ENCODE data around the gene MED15. TPM values are rescaled to one million over a fixed set of nuclear protein-coding genes. Genes with fewer than 3 reads are reported as not detected.

Gene MED15
- total RNA-seq, 4 donors from 2014 or later = 34.0 to 54.1 (median 38.9) TPM

GRCh38 chr22:20582171-20582511 is 74.7 kb downstream of the MED15 start:
- no CpG with 5 or more reads among the region's 5 CpGs for WGBS
- Histone ChIP-seq H3K4me3 (no peak overlapping the region), H3K27ac (replicated peaks in 1 of 4) (no peak overlapping the region), H3K36me3 (peaks cover 51 to 100% (median 96%) of the 10 kb centered on the region in 4 donors), H3K27me3 (no peaks in the 10 kb centered on the region), H3K9me3 (no peaks in the 10 kb centered on the region), H3K4me1 (peaks cover 0 to 16% (median 7%) of the 10 kb centered on the region in 4 donors)
- intact Hi-C loops (cut with DNase I) = no loop called here
- no peak for DNase-seq (ENCODE audit: extremely low spot score)
- TF ChIP-seq CTCF (IDR thresholded peaks at IDR 0.05) (no peak), EP300 (IDR thresholded peaks at IDR 0.05) (no peak), POLR2A (IDR thresholded peaks at IDR 0.05; ENCODE audit: low read depth) (no peak), POLR2AphosphoS5 (IDR thresholded peaks at IDR 0.05) (no peak)

- Histone ChIP-seq H3K27me3 (no peaks in the 10 kb centered on the region), H3K9me3 (no peaks in the 10 kb centered on the region), H3K36me3 (peaks cover 55 to 100% (median 96%) of the 10 kb centered on the region in 4 donors), H3K4me3 (no peak overlapping the region), H3K27ac (replicated peaks in 1 of 4) (no peak overlapping the region), H3K4me1 (peaks cover 0 to 11% (median 5%) of the 10 kb centered on the region in 4 donors)
- TF ChIP-seq POLR2A (IDR thresholded peaks at IDR 0.05; ENCODE audit: low read depth) = no peak
- TF ChIP-seq EP300 (IDR thresholded peaks at IDR 0.05) = no peak
- no peak for TF ChIP-seq CTCF (IDR thresholded peaks at IDR 0.05)
- no peak for TF ChIP-seq POLR2AphosphoS5 (IDR thresholded peaks at IDR 0.05)
- DNase-seq (ENCODE audit: extremely low spot score) = no peak
- intact Hi-C loops (cut with DNase I) = no loop called here
- 88% methylated on average over 16 of the region's 33 CpGs for WGBS
These were observed 75.3 kb downstream of the MED15 start for GRCh38 chr22:20582520-20583361.

- no peak overlapping the region for H3K27ac ChIP-seq (replicated peaks in 1 of 4)
- H3K36me3 ChIP-seq = peaks cover 55 to 95% (median 92%) of the 10 kb centered on the region in 4 donors
- TF ChIP-seq EP300 (IDR thresholded peaks at IDR 0.05) (no peak), POLR2A (IDR thresholded peaks at IDR 0.05; ENCODE audit: low read depth) (no peak), POLR2AphosphoS5 (IDR thresholded peaks at IDR 0.05) (no peak), CTCF (IDR thresholded peaks at IDR 0.05) (no peak)
- DNase-seq (ENCODE audit: extremely low spot score) = no peak
- no peak overlapping the region for H3K4me3 ChIP-seq
- intact Hi-C loops (cut with DNase I) = no loop called here
- WGBS = 83% methylated on average over 2 of the region's 4 CpGs
- no peaks in the 10 kb centered on the region for H3K27me3 ChIP-seq
- H3K9me3 ChIP-seq = no peaks in the 10 kb centered on the region
- peaks cover 0 to 10% (median 3%) of the 10 kb centered on the region in 4 donors for H3K4me1 ChIP-seq
These were observed 76.1 kb downstream of the MED15 start for GRCh38 chr22:20583471-20583922.

GRCh38 chr22:20584029-20584871 is 76.8 kb downstream of the MED15 start:
- no peak overlapping the region for H3K4me3 ChIP-seq
- H3K4me1 ChIP-seq = peaks cover 0 to 3% (median 1%) of the 10 kb centered on the region in 4 donors
- no peak for DNase-seq (ENCODE audit: extremely low spot score)
- WGBS = 91% methylated on average over 9 of the region's 12 CpGs
- intact Hi-C loops (cut with DNase I) = no loop called here
- TF ChIP-seq POLR2A (IDR thresholded peaks at IDR 0.05; ENCODE audit: low read depth) = no peak
- TF ChIP-seq CTCF (IDR thresholded peaks at IDR 0.05) = no peak
- TF ChIP-seq POLR2AphosphoS5 (IDR thresholded peaks at IDR 0.05) = no peak
- no peak for TF ChIP-seq EP300 (IDR thresholded peaks at IDR 0.05)
- no peaks in the 10 kb centered on the region for H3K9me3 ChIP-seq
- no peak overlapping the region for H3K27ac ChIP-seq (replicated peaks in 1 of 4)
- H3K27me3 ChIP-seq = no peaks in the 10 kb centered on the region
- peaks cover 55 to 88% (median 85%) of the 10 kb centered on the region in 4 donors for H3K36me3 ChIP-seq

Data from esophagus muscularis mucosa (tissue), 4 donors.